GM12878 (cell line): ENCODE results near the gene ZNF410. TPM values are rescaled to one million over a fixed set of nuclear protein-coding genes. Genes with fewer than 3 reads are reported as not detected.

ENCODE experiments used
- ATAC-seq: fragments of 200-7000 bp; cut with Tn5 transposase; 3 replicates; pipeline ENCODE4 v1.9.1; 2020; ENCODE audit warnings: mild to moderate bottlenecking, moderate library complexity
- BruUV-seq: library from RNA; stranded (reverse); fragments of 400-500 nt; replicated peaks from 2 replicates; lab custom pipeline; 2021; lab: Mats Ljungman, UMichigan
- CTCF ChIA-PET: fragments of 300-600 bp; sonication (Branson Sonifier 250); formaldehyde crosslinking; extraction: SDS; loops from one replicate; lab custom pipeline; 2021; ENCODE audit warnings: inconsistent platforms; lab: Yijun Ruan, JAX
- POLR2A ChIA-PET: fragments of 350-600 bp; formaldehyde crosslinking; extraction: SDS; loops from one replicate; lab custom pipeline; 2021; ENCODE audit warnings: inconsistent platforms; lab: Charles Lee
- RAD21 ChIA-PET: fragments of 300-600 bp; sonication (Branson Sonifier 250); formaldehyde crosslinking; loops from one replicate; lab custom pipeline; 2023; ENCODE audit warnings: antibody characterized with exemption; ENCODE audit not compliant: unreplicated experiment; lab: Charles Lee
- SMC1A ChIA-PET: fragments of 300-600 bp; sonication (Branson Sonifier 250); formaldehyde crosslinking; loops from one replicate; lab custom pipeline; 2023; ENCODE audit not compliant: unreplicated experiment, uncharacterized antibody; lab: Charles Lee
- DNase-seq: peaks from one replicate; pipeline ENCODE4 v3.0.0-alpha.2; 2011; ENCODE audit warnings: low read depth, low spot score
- FAIRE-seq: peaks from 3 replicates; lab custom pipeline; 2011; peaks lifted over from hg19 to GRCh38; lab: Jason Lieb, UNC
- H2AFZ ChIP-seq: 2 replicates; pipeline ENCODE4 v1.6.0; 2011; ENCODE audit warnings: low read depth, low read length, control low read depth; ENCODE audit not compliant: control insufficient read depth
- H3K27ac ChIP-seq: 2 replicates; pipeline ENCODE4 v1.5.1; 2011; ENCODE audit warnings: control low read depth; ENCODE audit not compliant: control insufficient read depth, insufficient read depth
- H3K27me3 ChIP-seq, 2 experiments: replicated peaks in 1 of 2; 2 replicates each; pipeline versions ENCODE4 v1.6.0 to v1.6.1; 2011; ENCODE audit warnings: low read length in 1 of 2; ENCODE audit not compliant: control insufficient read depth in 2 of 2, insufficient read depth in 2 of 2
- H3K36me3 ChIP-seq, 2 experiments: 2 replicates each; pipeline ENCODE4 v1.5.1; 2011; ENCODE audit warnings: low read length in 1 of 2; ENCODE audit not compliant: control insufficient read depth in 2 of 2, insufficient read depth in 2 of 2
- H3K4me1 ChIP-seq: 2 replicates; pipeline ENCODE4 v1.6.1; 2011; ENCODE audit warnings: mild to moderate bottlenecking, low read length, moderate library complexity, mixed read lengths; ENCODE audit not compliant: control insufficient read depth, insufficient read depth
- H3K4me2 ChIP-seq: 2 replicates; pipeline ENCODE4 v1.6.0; 2011; ENCODE audit warnings: control low read depth; ENCODE audit not compliant: control insufficient read depth, insufficient read depth
- H3K4me3 ChIP-seq: fragments of 200-600 bp; sonication (generic); 2 replicates; pipeline ENCODE4 v1.5.1; 2016
- H3K79me2 ChIP-seq: 2 replicates; pipeline ENCODE4 v1.6.0; 2011; ENCODE audit warnings: low read length; ENCODE audit not compliant: control insufficient read depth, insufficient read depth
- H3K9ac ChIP-seq: 2 replicates; pipeline ENCODE4 v1.8.0; 2011; ENCODE audit warnings: low read length, control low read depth, mixed read lengths; ENCODE audit not compliant: control insufficient read depth, insufficient read depth
- H3K9me3 ChIP-seq: replicated peaks from 3 replicates; pipeline ENCODE4 v1.5.1; 2011; ENCODE audit warnings: mild to moderate bottlenecking, low read length; ENCODE audit not compliant: control insufficient read depth, insufficient read depth
- H4K20me1 ChIP-seq: 2 replicates; pipeline ENCODE4 v1.6.0; 2011; ENCODE audit not compliant: control insufficient read depth, insufficient read depth
- ATF3 ChIP-seq: IDR thresholded peaks from 2 replicates; pipeline ENCODE4 v1.6.1; 2011; ENCODE audit warnings: low read depth, mild to moderate bottlenecking, low read length, moderate library complexity, borderline replicate concordance; ENCODE audit errors: extremely low read depth
- CBX5 ChIP-seq: sonication (generic); IDR thresholded peaks from 2 replicates; pipeline ENCODE4 v1.6.1; 2016; ENCODE audit warnings: low read depth, moderate library complexity, mild to moderate bottlenecking, inconsistent platforms
- CHD1 ChIP-seq: IDR thresholded peaks from 2 replicates; pipeline ENCODE4 v1.6.1; 2012; ENCODE audit warnings: low read depth, low read length, improper control_type of control experiment
- ELK1 ChIP-seq: IDR thresholded peaks from 2 replicates; pipeline ENCODE4 v1.6.1; 2012; ENCODE audit warnings: low read depth, low read length, improper control_type of control experiment
- ESRRA ChIP-seq: IDR thresholded peaks from 2 replicates; pipeline ENCODE4 v1.6.1; 2012; ENCODE audit warnings: mild to moderate bottlenecking, low read length, improper control_type of control experiment
- HDGF ChIP-seq: fragments of 450-650 bp; IDR thresholded peaks from 2 replicates; pipeline ENCODE4 v1.6.1; 2016; ENCODE audit warnings: antibody characterized with exemption
- IRF4 ChIP-seq: IDR thresholded peaks from 2 replicates; pipeline ENCODE4 v1.6.1; 2011; ENCODE audit warnings: low read depth, low read length
- NRF1 ChIP-seq: conservative IDR thresholded peaks from 2 replicates; pipeline ENCODE4 v1.6.1; 2011; ENCODE audit warnings: mild to moderate bottlenecking, low read depth, low read length, improper control_type of control experiment
- PAX5 ChIP-seq: IDR thresholded peaks from 2 replicates; pipeline ENCODE4 v1.6.1; 2011; ENCODE audit warnings: low read depth, low read length, borderline replicate concordance
- POLR2AphosphoS2 ChIP-seq: IDR thresholded peaks from 2 replicates; pipeline ENCODE4 v1.6.1; 2011; ENCODE audit warnings: low read depth, mild to moderate bottlenecking, low read length, improper control_type of control experiment, moderate library complexity
- RB1 ChIP-seq: fragments of 450-650 bp; formaldehyde crosslinking; IDR thresholded peaks from 2 replicates; pipeline ENCODE4 v1.6.1; 2017; ENCODE audit warnings: mild to moderate bottlenecking, borderline replicate concordance
- SIN3A ChIP-seq: IDR thresholded peaks from 2 replicates; pipeline ENCODE4 v1.6.1; 2012; ENCODE audit warnings: low read depth, low read length, improper control_type of control experiment
- SMC3 ChIP-seq: IDR thresholded peaks from 2 replicates; pipeline ENCODE4 v1.6.1; 2011; ENCODE audit warnings: low read length, improper control_type of control experiment, borderline replicate concordance
- SRF ChIP-seq, 2 experiments: IDR thresholded peaks; 2 replicates each; pipeline ENCODE4 v1.6.1; 2011; ENCODE audit warnings: low read depth in 2 of 2, low read length in 2 of 2, mild to moderate bottlenecking in 1 of 2, moderate library complexity in 1 of 2
- SUZ12 ChIP-seq: fragments of 200-600 bp; sonication (generic); IDR thresholded peaks from one replicate; pipeline ENCODE4 v1.6.1; 2018; ENCODE audit warnings: antibody characterized with exemption, mild to moderate bottlenecking; ENCODE audit not compliant: unreplicated experiment
- TBL1XR1 ChIP-seq: IDR thresholded peaks from 2 replicates; pipeline ENCODE4 v1.6.1; 2012; ENCODE audit warnings: low read depth, low read length, improper control_type of control experiment
- TCF7 ChIP-seq: IDR thresholded peaks from 2 replicates; pipeline ENCODE4 v1.6.1; 2014; ENCODE audit warnings: antibody characterized with exemption, borderline replicate concordance
- ZNF207 ChIP-seq: fragments of 450-650 bp; IDR thresholded peaks from 2 replicates; pipeline ENCODE4 v1.6.1; 2014; ENCODE audit warnings: antibody characterized with exemption, mild to moderate bottlenecking, borderline replicate concordance
- WGBS: methylation state at CpG from one replicate; pipeline ENCODE4 v1.1.6; 2016; ENCODE audit warnings: low lambda C conversion rate; ENCODE audit not compliant: insufficient replicate concordance, insufficient coverage; ENCODE audit errors: missing lambda C conversion rate; 5-methylcytosine and 5-hydroxymethylcytosine counted together
- in situ Hi-C: fragments of 300-500 bp; cut with MboI; formaldehyde crosslinking; loops from 9 replicates; pipeline ENCODE4 v1.14.3; 2018; ENCODE audit warnings: mixed read lengths
- intact Hi-C: fragments of 100-400 bp; cut with micrococcal nuclease; formaldehyde crosslinking; loops from one replicate; pipeline ENCODE4 v1.14.2; 2022; ENCODE audit not compliant: unreplicated experiment
- polyA plus RNA-seq, 11 experiments: library from polyadenylated mRNA; depleted of rRNA in 4 of 11; unstranded in 6 of 11; stranded (reverse) in 5 of 11; fragments of >200 nt; fragmentation: Nextera tagmentation in 4 of 11; fragmentation: Illumina TruSeq in 1 of 11; extraction: Ambion mirVana in 4 of 11; extraction: Trizol in 1 of 11; gene quantifications; 1 replicate in 1 of 11; 2 replicates in 10 of 11; pipeline versions ENCODE4 v1.2.1 to v1.2.3, GENCODE V29; 2011 to 2016; ENCODE audit warnings: inconsistent platforms in 2 of 11, missing spikeins in 2 of 11, low read depth in 1 of 11
- total RNA-seq, 4 experiments: library from RNA; depleted of rRNA in 3 of 4; stranded (reverse); fragments of >200 nt in 3 of 4; fragmentation: Illumina TruSeq in 1 of 4; extraction: Trizol in 1 of 4; gene quantifications; 2 replicates each; pipeline versions ENCODE4 v1.2.1 to v1.2.3, GENCODE V29; 2013 to 2021

ZNF410 gene
- total and polyA plus RNA-seq, 10 of the 15 experiments (the other 5 are each of a cell fraction or from before 2014, with no cell fraction given) = 31.2 to 56.6 (median 47.7) TPM

- H3K9ac ChIP-seq = no peak overlapping the region
- no peak overlapping the region for H2AFZ ChIP-seq
- in situ Hi-C loops = no loop called here
- no peak overlapping the region for H3K27ac ChIP-seq
- H3K9me3 ChIP-seq = no peaks in the 10 kb centered on the region
- peaks cover 8 to 20% of the 10 kb centered on the region in 2 experiments for H3K36me3 ChIP-seq
- ChIA-PET POLR2A (no interaction called here), CTCF (no interaction called here), SMC1A (no interaction called here), RAD21 (no interaction called here)
- H3K4me1 ChIP-seq = no peaks in the 10 kb centered on the region
- DNase-seq = no peak
- no peaks in the 10 kb centered on the region for H3K79me2 ChIP-seq
- WGBS = 90% methylated on average over 12 of the region's 12 CpGs
- no TSS peak for BruUV-seq
- ATAC-seq = no peak
- no peaks in the 10 kb centered on the region for H3K27me3 ChIP-seq
- no peaks in the 10 kb centered on the region for H4K20me1 ChIP-seq
- intact Hi-C loops = no loop called here
- no peak overlapping the region for H3K4me2 ChIP-seq
- no peak for FAIRE-seq
- TF ChIP-seq TCF7 (no peak), HDGF (no peak), ELK1 (no peak), CBX5 (no peak), CHD1 (no peak), PAX5 (no peak), ZNF207 (no peak), SMC3 (no peak)
- H3K4me3 ChIP-seq = no peak overlapping the region
Observed at GRCh38 chr14:73961192-73961591, 74.5 kb downstream of the ZNF410 start.

- FAIRE-seq (no peak), DNase-seq (no peak), ATAC-seq (no peak)
- Histone ChIP-seq H3K36me3 (peaks cover 8 to 18% of the 10 kb centered on the region in 2 experiments; a peak in 3 of 4 replicates), H4K20me1 (no peaks in the 10 kb centered on the region; the same call in 1 of the 2 replicates), H3K27me3 (no peaks in the 10 kb centered on the region), H3K27ac (no peak overlapping the region), H3K79me2 (no peaks in the 10 kb centered on the region), H3K9ac (no peak overlapping the region), H3K9me3 (no peaks in the 10 kb centered on the region), H3K4me1 (no peaks in the 10 kb centered on the region), H3K4me3 (no peak overlapping the region), H2AFZ (no peak overlapping the region), H3K4me2 (no peak overlapping the region)
- in situ Hi-C loops (no loop called here), intact Hi-C loops (no loop called here)
- ChIA-PET POLR2A (interaction anchor here (0.5 kb wide), 1 partner anchor 133 kb away, joined by 6 read pairs; no protein-coding TSS in a partner anchor), RAD21 (no interaction called here), SMC1A (no interaction called here), CTCF (no interaction called here)
- WGBS = 100% methylated on average over 4 of the region's 4 CpGs
- no TSS peak for BruUV-seq
- TF ChIP-seq IRF4 (no peak), SRF (IDR thresholded peaks at IDR 0.05; ENCODE audit: low read depth in 2 of 2, low read length in 2 of 2) (no peak), ATF3 (no peak), ZNF207 (no peak), TBL1XR1 (no peak), SIN3A (no peak), POLR2AphosphoS2 (no peak), ESRRA (no peak), NRF1 (no peak), SUZ12 (no peak), RB1 (no peak)
Observed at GRCh38 chr14:73965216-73965615, 78.6 kb downstream of the ZNF410 start.
